ENCODE measurements around the gene GAS7. TPM values are rescaled to one million over a fixed set of nuclear protein-coding genes. Genes with fewer than 3 reads are reported as not detected.
A peak's percentile ranks its signal among the peaks of the same experiment; 100 is the strongest.
"Not testable (repeated sequence)": the region's sequence is repeated elsewhere in the genome, so short reads cannot be mapped to it uniquely, and the experiment has no call there.

Gene GAS7
- polyA plus RNA-seq, 2 donors: 6.4 to 7.7 TPM

GRCh38 chr17:10013365-10014112, 184.9 kb downstream of the GAS7 start:
- Histone ChIP-seq H3K27ac (ENCODE audit: low read depth in 2 of 2, low read length in 1 of 2) (peak overlapping the region in 1 of 2 donors; percentile 2), H3K4me1 (ENCODE audit: control insufficient read depth in 2 of 2, insufficient read depth in 2 of 2, low read length in 1 of 2) (no peaks in the 10 kb centered on the region), H3K9me3 (ENCODE audit: control insufficient read depth in 2 of 2, insufficient read depth in 1 of 2, low read depth in 1 of 2, low read length in 1 of 2) (peaks cover 0 to 2% of the 10 kb centered on the region in 2 donors), H3K36me3 (ENCODE audit: control insufficient read depth in 2 of 2, insufficient read depth in 2 of 2, low read length in 1 of 2) (peaks cover 0 to under 1% of the 10 kb centered on the region in 2 donors), H3K27me3 (ENCODE audit: control insufficient read depth in 1 of 2, insufficient read depth in 2 of 2, low read length in 2 of 2) (no peaks in the 10 kb centered on the region), H3K4me3 (ENCODE audit: low read depth in 1 of 2, low read length in 2 of 2) (no peak overlapping the region)
- WGBS, 2 donors: 73 to 76% methylated on average over 9 of the region's 9 CpGs

- 31 to 32% methylated on average over 2 of the region's 2 CpGs for WGBS, 2 donors
- no peak overlapping the region for H3K27ac ChIP-seq (ENCODE audit: low read depth in 2 of 2, low read length in 1 of 2)
- no peaks in the 10 kb centered on the region for H3K36me3 ChIP-seq (ENCODE audit: control insufficient read depth in 2 of 2, insufficient read depth in 2 of 2, low read length in 1 of 2)
- H3K9me3 ChIP-seq (ENCODE audit: control insufficient read depth in 2 of 2, insufficient read depth in 1 of 2, low read depth in 1 of 2, low read length in 1 of 2): peaks cover 0 to 2% of the 10 kb centered on the region in 2 donors
- H3K4me3 ChIP-seq (ENCODE audit: low read depth in 1 of 2, low read length in 2 of 2): no peak overlapping the region
- H3K4me1 ChIP-seq (ENCODE audit: control insufficient read depth in 2 of 2, insufficient read depth in 2 of 2, low read length in 1 of 2): no peaks in the 10 kb centered on the region
- no peaks in the 10 kb centered on the region for H3K27me3 ChIP-seq (ENCODE audit: control insufficient read depth in 1 of 2, insufficient read depth in 2 of 2, low read length in 2 of 2)
Measured at GRCh38 chr17:10010752-10011151, 187.7 kb downstream of the GAS7 start.

GRCh38 chr17:10003705-10004104, 194.7 kb downstream of the GAS7 start:
- H3K4me1 ChIP-seq (ENCODE audit: control insufficient read depth in 2 of 2, insufficient read depth in 2 of 2, low read length in 1 of 2): no peaks in the 10 kb centered on the region
- WGBS, 2 donors: 76 to 86% methylated on average over 7 of the region's 7 CpGs
- no peak overlapping the region for H3K4me3 ChIP-seq (ENCODE audit: low read depth in 1 of 2, low read length in 2 of 2)
- H3K9me3 ChIP-seq (ENCODE audit: control insufficient read depth in 2 of 2, insufficient read depth in 1 of 2, low read depth in 1 of 2, low read length in 1 of 2): no peaks in the 10 kb centered on the region
- peaks cover 0 to 1% of the 10 kb centered on the region in 2 donors for H3K27me3 ChIP-seq (ENCODE audit: control insufficient read depth in 1 of 2, insufficient read depth in 2 of 2, low read length in 2 of 2)
- H3K27ac ChIP-seq (ENCODE audit: low read depth in 2 of 2, low read length in 1 of 2): no peak overlapping the region
- no peaks in the 10 kb centered on the region for H3K36me3 ChIP-seq (ENCODE audit: control insufficient read depth in 2 of 2, insufficient read depth in 2 of 2, low read length in 1 of 2)

GRCh38 chr17:10002567-10003360, 195.6 kb downstream of the GAS7 start:
- WGBS, 2 donors: 83 to 84% methylated on average over 7 to 8 of the region's 8 CpGs
- H3K9me3 ChIP-seq (ENCODE audit: control insufficient read depth in 2 of 2, insufficient read depth in 1 of 2, low read depth in 1 of 2, low read length in 1 of 2); H3K4me3 ChIP-seq (ENCODE audit: low read depth in 1 of 2, low read length in 2 of 2); H3K36me3 ChIP-seq (ENCODE audit: control insufficient read depth in 2 of 2, insufficient read depth in 2 of 2, low read length in 1 of 2); H3K4me1 ChIP-seq (ENCODE audit: control insufficient read depth in 2 of 2, insufficient read depth in 2 of 2, low read length in 1 of 2); H3K27ac ChIP-seq (ENCODE audit: low read depth in 2 of 2, low read length in 1 of 2); H3K27me3 ChIP-seq (ENCODE audit: control insufficient read depth in 1 of 2, insufficient read depth in 2 of 2, low read length in 2 of 2): not testable (repeated sequence)

GRCh38 chr17:10001306-10001873, 197.0 kb downstream of the GAS7 start:
- Histone ChIP-seq H3K4me3 (ENCODE audit: low read depth in 1 of 2, low read length in 2 of 2) (no peak overlapping the region), H3K9me3 (ENCODE audit: control insufficient read depth in 2 of 2, insufficient read depth in 1 of 2, low read depth in 1 of 2, low read length in 1 of 2) (no peaks in the 10 kb centered on the region), H3K36me3 (ENCODE audit: control insufficient read depth in 2 of 2, insufficient read depth in 2 of 2, low read length in 1 of 2) (no peaks in the 10 kb centered on the region), H3K27me3 (ENCODE audit: control insufficient read depth in 1 of 2, insufficient read depth in 2 of 2, low read length in 2 of 2) (peaks cover 0 to 2% of the 10 kb centered on the region in 2 donors), H3K4me1 (ENCODE audit: control insufficient read depth in 2 of 2, insufficient read depth in 2 of 2, low read length in 1 of 2) (no peaks in the 10 kb centered on the region), H3K27ac (ENCODE audit: low read depth in 2 of 2, low read length in 1 of 2) (peak overlapping the region in 1 of 2 donors; percentile 26)
- 65% methylated on average over 6 of the region's 6 CpGs for WGBS, 2 donors

GRCh38 chr17:9999919-10000695, 198.3 kb downstream of the GAS7 start:
- Histone ChIP-seq H3K4me3 (ENCODE audit: low read depth in 1 of 2, low read length in 2 of 2) (no peak overlapping the region), H3K27ac (ENCODE audit: low read depth in 2 of 2, low read length in 1 of 2) (no peak overlapping the region), H3K9me3 (ENCODE audit: control insufficient read depth in 2 of 2, insufficient read depth in 1 of 2, low read depth in 1 of 2, low read length in 1 of 2) (no peaks in the 10 kb centered on the region), H3K4me1 (ENCODE audit: control insufficient read depth in 2 of 2, insufficient read depth in 2 of 2, low read length in 1 of 2) (no peaks in the 10 kb centered on the region), H3K27me3 (ENCODE audit: control insufficient read depth in 1 of 2, insufficient read depth in 2 of 2, low read length in 2 of 2) (peaks cover 0 to 2% of the 10 kb centered on the region in 2 donors), H3K36me3 (ENCODE audit: control insufficient read depth in 2 of 2, insufficient read depth in 2 of 2, low read length in 1 of 2) (no peaks in the 10 kb centered on the region)
- 74 to 77% methylated on average over 9 of the region's 9 CpGs for WGBS, 2 donors

- Histone ChIP-seq H3K9me3 (ENCODE audit: control insufficient read depth in 2 of 2, insufficient read depth in 1 of 2, low read depth in 1 of 2, low read length in 1 of 2) (no peaks in the 10 kb centered on the region), H3K4me1 (ENCODE audit: control insufficient read depth in 2 of 2, insufficient read depth in 2 of 2, low read length in 1 of 2) (no peaks in the 10 kb centered on the region), H3K27ac (ENCODE audit: low read depth in 2 of 2, low read length in 1 of 2) (no peak overlapping the region), H3K36me3 (ENCODE audit: control insufficient read depth in 2 of 2, insufficient read depth in 2 of 2, low read length in 1 of 2) (no peaks in the 10 kb centered on the region), H3K27me3 (ENCODE audit: control insufficient read depth in 1 of 2, insufficient read depth in 2 of 2, low read length in 2 of 2) (peaks cover 0 to 2% of the 10 kb centered on the region in 2 donors), H3K4me3 (ENCODE audit: low read depth in 1 of 2, low read length in 2 of 2) (no peak overlapping the region)
- WGBS, 2 donors: 67 to 74% methylated on average over 3 of the region's 3 CpGs
Measured at GRCh38 chr17:9998060-9998459, 200.3 kb downstream of the GAS7 start.

- H3K4me1 ChIP-seq (ENCODE audit: control insufficient read depth in 2 of 2, insufficient read depth in 2 of 2, low read length in 1 of 2): no peaks in the 10 kb centered on the region
- H3K27ac ChIP-seq (ENCODE audit: low read depth in 2 of 2, low read length in 1 of 2): no peak overlapping the region
- H3K36me3 ChIP-seq (ENCODE audit: control insufficient read depth in 2 of 2, insufficient read depth in 2 of 2, low read length in 1 of 2): no peaks in the 10 kb centered on the region
- no peak overlapping the region for H3K4me3 ChIP-seq (ENCODE audit: low read depth in 1 of 2, low read length in 2 of 2)
- no peaks in the 10 kb centered on the region for H3K9me3 ChIP-seq (ENCODE audit: control insufficient read depth in 2 of 2, insufficient read depth in 1 of 2, low read depth in 1 of 2, low read length in 1 of 2)
- 71 to 78% methylated on average over 4 of the region's 4 CpGs for WGBS, 2 donors
- H3K27me3 ChIP-seq (ENCODE audit: control insufficient read depth in 1 of 2, insufficient read depth in 2 of 2, low read length in 2 of 2): peaks cover 0 to 2% of the 10 kb centered on the region in 2 donors
Measured at GRCh38 chr17:9994761-9995160, 203.6 kb downstream of the GAS7 start.

- 94 to 96% methylated on average over 7 of the region's 7 CpGs for WGBS, 2 donors
- no peaks in the 10 kb centered on the region for H3K36me3 ChIP-seq (ENCODE audit: control insufficient read depth in 2 of 2, insufficient read depth in 2 of 2, low read length in 1 of 2)
- H3K4me3 ChIP-seq (ENCODE audit: low read depth in 1 of 2, low read length in 2 of 2): no peak overlapping the region
- H3K4me1 ChIP-seq (ENCODE audit: control insufficient read depth in 2 of 2, insufficient read depth in 2 of 2, low read length in 1 of 2): no peaks in the 10 kb centered on the region
- no peaks in the 10 kb centered on the region for H3K9me3 ChIP-seq (ENCODE audit: control insufficient read depth in 2 of 2, insufficient read depth in 1 of 2, low read depth in 1 of 2, low read length in 1 of 2)
- no peak overlapping the region for H3K27ac ChIP-seq (ENCODE audit: low read depth in 2 of 2, low read length in 1 of 2)
- H3K27me3 ChIP-seq (ENCODE audit: control insufficient read depth in 1 of 2, insufficient read depth in 2 of 2, low read length in 2 of 2): no peaks in the 10 kb centered on the region
Measured at GRCh38 chr17:9991796-9992195, 206.6 kb downstream of the GAS7 start.

Measured in esophagus (tissue), 2 donors.